IPS DF 6.9 (cell line): ENCODE data around the gene ADAMTSL3.

Source experiments
- DNase-seq: peaks from one replicate; pipeline ENCODE4 v3.0.0-alpha.2; 2013; ENCODE audit warnings: low read depth, low spot score
- H3K27ac ChIP-seq: one replicate; pipeline ENCODE4 v1.5.1; 2013; ENCODE audit warnings: low read length, control low read depth
- H3K27me3 ChIP-seq: 2 replicates; pipeline ENCODE4 v1.6.1; 2013; ENCODE audit warnings: mild to moderate bottlenecking, low read length; ENCODE audit not compliant: control insufficient read depth, insufficient read depth
- H3K36me3 ChIP-seq: 2 replicates; pipeline ENCODE4 v1.6.1; 2013; ENCODE audit warnings: low read length; ENCODE audit not compliant: control insufficient read depth, insufficient read depth
- H3K4me1 ChIP-seq: 2 replicates; pipeline ENCODE4 v1.6.1; 2013; ENCODE audit warnings: low read length; ENCODE audit not compliant: control insufficient read depth, insufficient read depth
- H3K4me3 ChIP-seq: 2 replicates; pipeline ENCODE4 v1.5.1; 2013; ENCODE audit warnings: mild to moderate bottlenecking, low read length
- H3K9me3 ChIP-seq: 2 replicates; pipeline ENCODE4 v1.6.1; 2013; ENCODE audit warnings: low read length, inconsistent platforms; ENCODE audit not compliant: control insufficient read depth, insufficient read depth
- WGBS: extraction: QIAGEN DNeasy Blood & Tissue Kit; methylation state at CpG from one replicate; pipeline ENCODE4 v1.1.7; 2013; ENCODE audit warnings: mixed read lengths, missing lambda C conversion rate; ENCODE audit not compliant: insufficient read length, insufficient coverage; 5-methylcytosine and 5-hydroxymethylcytosine counted together

ADAMTSL3 gene

GRCh38 chr15:83769411-83769999 is 115.6 kb downstream of the ADAMTSL3 start:
- WGBS: no CpG with 5 or more reads among the region's 1 CpG
- no peaks in the 10 kb centered on the region for H3K4me1 ChIP-seq
- H3K4me3 ChIP-seq: no peak overlapping the region
- no peak for DNase-seq
- no peaks in the 10 kb centered on the region for H3K27me3 ChIP-seq
- no peaks in the 10 kb centered on the region for H3K9me3 ChIP-seq
- H3K36me3 ChIP-seq: no peaks in the 10 kb centered on the region
- H3K27ac ChIP-seq: no peak overlapping the region

GRCh38 chr15:83775738-83776137 is 121.8 kb downstream of the ADAMTSL3 start:
- no peak for DNase-seq
- Histone ChIP-seq H3K36me3 (no peaks in the 10 kb centered on the region), H3K27ac (no peak overlapping the region), H3K9me3 (no peaks in the 10 kb centered on the region), H3K4me3 (no peak overlapping the region), H3K27me3 (no peaks in the 10 kb centered on the region), H3K4me1 (no peaks in the 10 kb centered on the region)
- no CpG with 5 or more reads among the region's 3 CpGs for WGBS

GRCh38 chr15:83776986-83777385 is 123.1 kb downstream of the ADAMTSL3 start:
- WGBS: no CpG with 5 or more reads among the region's 4 CpGs
- H3K36me3 ChIP-seq: no peaks in the 10 kb centered on the region
- no peaks in the 10 kb centered on the region for H3K27me3 ChIP-seq
- H3K27ac ChIP-seq: no peak overlapping the region
- no peaks in the 10 kb centered on the region for H3K9me3 ChIP-seq
- no peaks in the 10 kb centered on the region for H3K4me1 ChIP-seq
- H3K4me3 ChIP-seq: no peak overlapping the region
- no peak for DNase-seq

GRCh38 chr15:83783227-83783626 is 129.3 kb downstream of the ADAMTSL3 start:
- Histone ChIP-seq H3K4me1 (no peaks in the 10 kb centered on the region), H3K27ac (no peak overlapping the region), H3K27me3 (no peaks in the 10 kb centered on the region), H3K36me3 (no peaks in the 10 kb centered on the region), H3K4me3 (no peak overlapping the region), H3K9me3 (no peaks in the 10 kb centered on the region)
- no CpG with 5 or more reads among the region's 1 CpG for WGBS
- DNase-seq: no peak

GRCh38 chr15:83784975-83785374 is 131.1 kb downstream of the ADAMTSL3 start:
- no peaks in the 10 kb centered on the region for H3K4me1 ChIP-seq
- no peaks in the 10 kb centered on the region for H3K9me3 ChIP-seq
- no peak overlapping the region for H3K27ac ChIP-seq
- no peaks in the 10 kb centered on the region for H3K36me3 ChIP-seq
- H3K27me3 ChIP-seq: no peaks in the 10 kb centered on the region
- H3K4me3 ChIP-seq: no peak overlapping the region
- DNase-seq: no peak

GRCh38 chr15:83786336-83786735 is 132.4 kb downstream of the ADAMTSL3 start:
- no peak overlapping the region for H3K4me3 ChIP-seq
- WGBS: no CpG with 5 or more reads among the region's 5 CpGs
- H3K27ac ChIP-seq: no peak overlapping the region
- H3K27me3 ChIP-seq: no peaks in the 10 kb centered on the region
- DNase-seq: no peak
- no peaks in the 10 kb centered on the region for H3K36me3 ChIP-seq
- no peaks in the 10 kb centered on the region for H3K4me1 ChIP-seq
- H3K9me3 ChIP-seq: no peaks in the 10 kb centered on the region

GRCh38 chr15:83793069-83793468 is 139.1 kb downstream of the ADAMTSL3 start:
- Histone ChIP-seq H3K4me1 (no peaks in the 10 kb centered on the region), H3K36me3 (no peaks in the 10 kb centered on the region), H3K27ac (no peak overlapping the region), H3K27me3 (no peaks in the 10 kb centered on the region), H3K4me3 (no peak overlapping the region), H3K9me3 (no peaks in the 10 kb centered on the region)
- DNase-seq: no peak
- 100% methylated on average over 1 of the region's 5 CpGs for WGBS

- no peaks in the 10 kb centered on the region for H3K4me1 ChIP-seq
Measured at GRCh38 chr15:83794209-83794608, 140.3 kb downstream of the ADAMTSL3 start.

GRCh38 chr15:83809345-83809744 is 155.4 kb downstream of the ADAMTSL3 start:
- Histone ChIP-seq H3K4me1 (no peaks in the 10 kb centered on the region), H3K27ac (no peak overlapping the region), H3K36me3 (no peaks in the 10 kb centered on the region), H3K9me3 (no peaks in the 10 kb centered on the region), H3K27me3 (no peaks in the 10 kb centered on the region), H3K4me3 (no peak overlapping the region)
- WGBS: no CpG with 5 or more reads among the region's 2 CpGs
- no peak for DNase-seq

More at GRCh38 chr15:83794209-83794608, 140.3 kb downstream of the ADAMTSL3 start:
- no peak for DNase-seq
- no peaks in the 10 kb centered on the region for H3K27me3 ChIP-seq
- no peak overlapping the region for H3K4me3 ChIP-seq
- H3K9me3 ChIP-seq: no peaks in the 10 kb centered on the region
- no peaks in the 10 kb centered on the region for H3K36me3 ChIP-seq
- no peak overlapping the region for H3K27ac ChIP-seq
- WGBS: no CpG with 5 or more reads among the region's 1 CpG

GRCh38 chr15:83810110-83810509 is 156.2 kb downstream of the ADAMTSL3 start:
- no peak overlapping the region for H3K4me3 ChIP-seq
- H3K27ac ChIP-seq: no peak overlapping the region
- no peaks in the 10 kb centered on the region for H3K27me3 ChIP-seq
- WGBS: no CpG with 5 or more reads among the region's 3 CpGs
- no peak for DNase-seq
- H3K36me3 ChIP-seq: no peaks in the 10 kb centered on the region
- H3K9me3 ChIP-seq: no peaks in the 10 kb centered on the region
- no peaks in the 10 kb centered on the region for H3K4me1 ChIP-seq

- no peaks in the 10 kb centered on the region for H3K9me3 ChIP-seq
- no CpG with 5 or more reads among the region's 1 CpG for WGBS
- no peak for DNase-seq
- H3K27me3 ChIP-seq: no peaks in the 10 kb centered on the region
- H3K4me1 ChIP-seq: no peaks in the 10 kb centered on the region
- no peak overlapping the region for H3K27ac ChIP-seq
- no peaks in the 10 kb centered on the region for H3K36me3 ChIP-seq
- H3K4me3 ChIP-seq: no peak overlapping the region
Measured at GRCh38 chr15:83813682-83814081, 159.8 kb downstream of the ADAMTSL3 start.
